PC-3 (cell line): ENCODE measurements around the gene ADGRD1. TPM values are rescaled to one million over a fixed set of nuclear protein-coding genes. Genes with fewer than 3 reads are reported as not detected.

Experiments
- ATAC-seq: fragments of 200-7000 bp; cut with Tn5 transposase; 2 replicates; pipeline ENCODE4 v1.9.1; 2020; ENCODE audit warnings: mild to moderate bottlenecking, moderate library complexity
- BruUV-seq: library from RNA; stranded (reverse); fragments of 400-500 nt; replicated peaks from 2 replicates; lab custom pipeline; 2021; lab: Mats Ljungman, UMichigan
- CTCF ChIA-PET: fragments of 300-600 bp; sonication (Branson Sonifier 250); formaldehyde crosslinking; loops from one replicate; lab custom pipeline; 2022; ENCODE audit warnings: antibody characterized with exemption; lab: Charles Lee
- POLR2A ChIA-PET: fragments of 300-600 bp; sonication (Branson Sonifier 250); formaldehyde crosslinking; loops from one replicate; lab custom pipeline; 2022; ENCODE audit warnings: antibody characterized with exemption; ENCODE audit not compliant: unreplicated experiment; lab: Charles Lee
- DNase-seq: peaks from one replicate; pipeline ENCODE4 v3.0.0-alpha.2; 2015
- H2AFZ ChIP-seq: fragments of 300-600 bp; sonication (generic); 2 replicates; pipeline ENCODE4 v1.6.0; 2016; ENCODE audit warnings: antibody characterized with exemption, low read length
- H3F3A ChIP-seq: fragments of 300-600 bp; sonication (generic); one replicate; pipeline ENCODE4 v1.6.0; 2017; ENCODE audit warnings: antibody characterized with exemption, low read length, control low read depth, mild to moderate bottlenecking; ENCODE audit not compliant: unreplicated experiment
- H3K27ac ChIP-seq: fragments of 300-600 bp; sonication (generic); 2 replicates; pipeline ENCODE4 v1.5.1; 2016; ENCODE audit warnings: mild to moderate bottlenecking, low read length
- H3K27me3 ChIP-seq: fragments of 300-600 bp; sonication (generic); 2 replicates; pipeline ENCODE4 v1.6.1; 2016; ENCODE audit warnings: low read length, mixed read lengths
- H3K36me3 ChIP-seq: fragments of 300-600 bp; sonication (generic); 2 replicates; pipeline ENCODE4 v1.6.1; 2016; ENCODE audit warnings: low read depth, mixed run types, low read length, mixed read lengths
- H3K4me1 ChIP-seq: fragments of 300-600 bp; sonication (generic); 2 replicates; pipeline ENCODE4 v1.5.1; 2016; ENCODE audit warnings: low read length; ENCODE audit not compliant: insufficient read depth
- H3K4me2 ChIP-seq: fragments of 300-600 bp; sonication (generic); 2 replicates; pipeline ENCODE4 v1.6.0; 2016; ENCODE audit warnings: low read length
- H3K4me3 ChIP-seq: fragments of 300-600 bp; sonication (generic); 2 replicates; pipeline ENCODE4 v1.5.1; 2016; ENCODE audit warnings: mild to moderate bottlenecking, low read length, mixed read lengths
- H3K79me2 ChIP-seq: fragments of 300-600 bp; sonication (generic); 2 replicates; pipeline ENCODE4 v1.6.1; 2017; ENCODE audit warnings: low read length, mixed read lengths
- H3K9ac ChIP-seq: fragments of 300-600 bp; sonication (generic); 2 replicates; pipeline ENCODE4 v1.6.0; 2016; ENCODE audit warnings: mild to moderate bottlenecking, low read length
- H3K9me2 ChIP-seq: fragments of 300-600 bp; sonication (generic); replicated peaks from 2 replicates; pipeline ENCODE4 v1.6.1; 2016; ENCODE audit warnings: mixed run types, low read length, mixed read lengths
- H3K9me3 ChIP-seq: fragments of 300-600 bp; sonication (generic); 2 replicates; pipeline ENCODE4 v1.6.1; 2016; ENCODE audit warnings: low read length, mixed read lengths
- H4K20me1 ChIP-seq: fragments of 300-600 bp; sonication (generic); 2 replicates; pipeline ENCODE4 v1.6.1; 2016; ENCODE audit warnings: low read length, mixed read lengths
- CTCF ChIP-seq: fragments of 300-600 bp; sonication (generic); conservative IDR thresholded peaks from 2 replicates; pipeline ENCODE4 v1.5.1; 2017; ENCODE audit warnings: antibody characterized with exemption, low read depth, mild to moderate bottlenecking, low read length
- EZH2 ChIP-seq: fragments of 300-600 bp; sonication (generic); IDR thresholded peaks from one replicate; pipeline ENCODE4 v1.6.1; 2017; ENCODE audit warnings: antibody characterized with exemption, mild to moderate bottlenecking, low read length; ENCODE audit not compliant: unreplicated experiment
- EZH2phosphoT487 ChIP-seq: fragments of 300-600 bp; sonication (generic); IDR thresholded peaks from 2 replicates; pipeline ENCODE4 v1.6.1; 2018; ENCODE audit warnings: mild to moderate bottlenecking, antibody characterized with exemption, low read length, borderline replicate concordance
- intact Hi-C: fragments of 100-400 bp; cut with micrococcal nuclease; formaldehyde crosslinking; loops from 2 replicates; pipeline ENCODE4 v1.9.0; 2023
- total RNA-seq: library from RNA; depleted of rRNA; stranded (reverse); fragments of >200 nt; gene quantifications from 2 replicates; pipeline ENCODE4 v1.2.3, GENCODE V29; 2014

Gene ADGRD1
- total RNA-seq, 1 experiment from 2014 or later = 0.18 TPM

- intact Hi-C loops = no loop called here
- Histone ChIP-seq H3K36me3 (no peaks in the 10 kb centered on the region), H4K20me1 (no peaks in the 10 kb centered on the region), H3K9me2 (no peaks in the 10 kb centered on the region), H3K27ac (no peak overlapping the region), H2AFZ (no peak overlapping the region), H3K4me3 (no peak overlapping the region), H3K79me2 (no peaks in the 10 kb centered on the region), H3K9me3 (0 out of 2 replicates have a peak, but pooled peaks cover 8% of the 10 kb centered on the region), H3K4me2 (no peak overlapping the region), H3K4me1 (no peaks in the 10 kb centered on the region), H3F3A (no peaks in the 10 kb centered on the region), H3K27me3 (peaks cover 54% of the 10 kb centered on the region), H3K9ac (no peak overlapping the region)
- POLR2A ChIA-PET = no interaction called here
- no TSS peak for BruUV-seq
- ATAC-seq (no peak), DNase-seq (no peak)
- CTCF ChIA-PET = no interaction called here
- TF ChIP-seq EZH2 = no peak
- TF ChIP-seq CTCF = no peak
- TF ChIP-seq EZH2phosphoT487 = no peak
These were observed 15.5 kb upstream of the ADGRD1 start for GRCh38 chr12:130938186-130938585.

GRCh38 chr12:130944878-130945277 lies 8.8 kb upstream of the ADGRD1 start:
- Histone ChIP-seq H3K9me3 (peaks cover 15% of the 10 kb centered on the region), H2AFZ (no peak overlapping the region), H3K4me2 (no peak overlapping the region), H3K36me3 (no peaks in the 10 kb centered on the region), H3K9ac (no peak overlapping the region), H3K4me1 (no peaks in the 10 kb centered on the region), H3F3A (no peaks in the 10 kb centered on the region), H3K27ac (no peak overlapping the region), H3K27me3 (peaks cover 64% of the 10 kb centered on the region), H3K4me3 (no peak overlapping the region), H3K9me2 (no peaks in the 10 kb centered on the region), H3K79me2 (no peaks in the 10 kb centered on the region), H4K20me1 (no peaks in the 10 kb centered on the region)
- ATAC-seq (no peak), DNase-seq (no peak)
- TF ChIP-seq EZH2 = no peak
- no peak for TF ChIP-seq EZH2phosphoT487
- TF ChIP-seq CTCF = no peak
- ChIA-PET CTCF (no interaction called here), POLR2A (no interaction called here)
- intact Hi-C loops = no loop called here
- BruUV-seq = no TSS peak

- ChIA-PET POLR2A (interaction anchor here (0.6 kb wide), 1 partner anchor 1501 kb away, joined by 3 read pairs; no protein-coding TSS in a partner anchor), CTCF (no interaction called here)
- peaks cover 67% of the 10 kb centered on the region for H3K27me3 ChIP-seq
These were observed 7.8 kb upstream of the ADGRD1 start for GRCh38 chr12:130945786-130946492.

More at GRCh38 chr12:130945786-130946492, 7.8 kb upstream of the ADGRD1 start:
- Histone ChIP-seq H3K9me3 (peaks cover 11% of the 10 kb centered on the region), H3K9ac (no peak overlapping the region), H3K9me2 (no peaks in the 10 kb centered on the region), H3K4me2 (no peak overlapping the region), H3K4me3 (no peak overlapping the region), H2AFZ (no peak overlapping the region), H3K79me2 (no peaks in the 10 kb centered on the region), H3F3A (no peaks in the 10 kb centered on the region), H3K27ac (no peak overlapping the region), H3K4me1 (no peaks in the 10 kb centered on the region), H4K20me1 (no peaks in the 10 kb centered on the region), H3K36me3 (no peaks in the 10 kb centered on the region)
- DNase-seq (no peak), ATAC-seq (no peak)
- intact Hi-C loops = no loop called here
- TF ChIP-seq EZH2phosphoT487 (no peak), CTCF (no peak), EZH2 (no peak)
- BruUV-seq = no TSS peak
